Vagina (tissue), 2 donors: ENCODE data around the gene PAK3. TPM values are rescaled to one million over a fixed set of nuclear protein-coding genes. Genes with fewer than 3 reads are reported as not detected.

Source experiments
- DNase-seq, 2 donors: peaks; one replicate each; pipeline ENCODE4 v3.0.0-alpha.2; 2017; ENCODE audit errors: extremely low spot score in 2 of 2
- H3K27ac ChIP-seq: fragments of 200-600 bp; sonication (generic); one replicate; pipeline ENCODE4 v1.5.1; 2019
- H3K27me3 ChIP-seq: fragments of 200-600 bp; sonication (generic); one replicate; pipeline ENCODE4 v1.5.1; 2019
- H3K36me3 ChIP-seq, 2 donors: fragments of 200-600 bp; sonication (generic); one replicate each; pipeline ENCODE4 v1.5.1; 2017 to 2019
- H3K4me1 ChIP-seq: fragments of 200-600 bp; sonication (generic); one replicate; pipeline ENCODE4 v1.5.1; 2019
- H3K4me3 ChIP-seq, 2 donors: fragments of 200-600 bp; sonication (generic); 1 replicate in 1 of 2; 2 replicates in 1 of 2; pipeline ENCODE4 v1.5.1; 2016 to 2019
- H3K9me3 ChIP-seq: fragments of 200-600 bp; sonication (generic); one replicate; pipeline ENCODE4 v1.5.1; 2019
- POLR2A ChIP-seq, 2 donors: fragments of 450-650 bp; IDR thresholded peaks; one replicate each; pipeline ENCODE4 v1.6.1; 2017; ENCODE audit warnings: antibody characterized with exemption in 2 of 2, mild to moderate bottlenecking in 2 of 2, moderate library complexity in 2 of 2
- POLR2AphosphoS5 ChIP-seq, 2 donors: sonication (generic); formaldehyde crosslinking; IDR thresholded peaks; one replicate each; pipeline ENCODE4 v1.9.0; 2017; ENCODE audit warnings: antibody characterized with exemption in 2 of 2, mild to moderate bottlenecking in 2 of 2, low read depth in 1 of 2; ENCODE audit not compliant: insufficient read depth in 1 of 2
- intact Hi-C: fragments of 100-400 bp; cut with DNase I; formaldehyde crosslinking; loops from one replicate; pipeline ENCODE4 v1.15.1; 2023
- total RNA-seq: library from RNA; depleted of rRNA; stranded (reverse); fragments of >200 nt; gene quantifications from one replicate; pipeline ENCODE4 v1.2.3, GENCODE V29; 2016
- TF ChIP-seq, protein P1 (sequence below), 3 experiments: fragments of 450-650 bp in 2 of 3; fragments of 200-600 bp in 1 of 3; sonication (generic) in 1 of 3; IDR thresholded peaks; one replicate each; pipeline ENCODE4 v1.5.1; 2017 to 2019; ENCODE audit warnings: antibody characterized with exemption in 3 of 3, mild to moderate bottlenecking in 2 of 3, moderate library complexity in 2 of 3

The PAK3 gene
- 2.9 TPM for total RNA-seq

- Histone ChIP-seq H3K27ac (peak within 1 kb of the TSS; percentile 36), H3K27me3 (no peaks in the 10 kb centered on the region), H3K36me3 (no peaks in the 10 kb centered on the region), H3K9me3 (no peaks in the 10 kb centered on the region), H3K4me1 (peaks cover under 1% of the 10 kb centered on the region), H3K4me3 (peak within 1 kb of the TSS; percentile 41 to 50)
- intact Hi-C loops, result no loop called here
- TF ChIP-seq, protein P1, sequence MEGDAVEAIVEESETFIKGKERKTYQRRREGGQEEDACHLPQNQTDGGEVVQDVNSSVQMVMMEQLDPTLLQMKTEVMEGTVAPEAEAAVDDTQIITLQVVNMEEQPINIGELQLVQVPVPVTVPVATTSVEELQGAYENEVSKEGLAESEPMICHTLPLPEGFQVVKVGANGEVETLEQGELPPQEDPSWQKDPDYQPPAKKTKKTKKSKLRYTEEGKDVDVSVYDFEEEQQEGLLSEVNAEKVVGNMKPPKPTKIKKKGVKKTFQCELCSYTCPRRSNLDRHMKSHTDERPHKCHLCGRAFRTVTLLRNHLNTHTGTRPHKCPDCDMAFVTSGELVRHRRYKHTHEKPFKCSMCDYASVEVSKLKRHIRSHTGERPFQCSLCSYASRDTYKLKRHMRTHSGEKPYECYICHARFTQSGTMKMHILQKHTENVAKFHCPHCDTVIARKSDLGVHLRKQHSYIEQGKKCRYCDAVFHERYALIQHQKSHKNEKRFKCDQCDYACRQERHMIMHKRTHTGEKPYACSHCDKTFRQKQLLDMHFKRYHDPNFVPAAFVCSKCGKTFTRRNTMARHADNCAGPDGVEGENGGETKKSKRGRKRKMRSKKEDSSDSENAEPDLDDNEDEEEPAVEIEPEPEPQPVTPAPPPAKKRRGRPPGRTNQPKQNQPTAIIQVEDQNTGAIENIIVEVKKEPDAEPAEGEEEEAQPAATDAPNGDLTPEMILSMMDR (IDR thresholded peaks at IDR 0.05), result no peak
- TF ChIP-seq POLR2AphosphoS5 (IDR thresholded peaks at IDR 0.05; ENCODE audit: insufficient read depth in 1 of 2, low read depth in 1 of 2), result peak; percentile 23 to 60
- no peak for DNase-seq
Observed at GRCh38 chrX:111095974-111096895, at the start of gene PAK3. Gene PAK3 (plus strand): TSS chrX:111096191. CDS start chrX:111123104, 26,913 bp downstream.

GRCh38 chrX:111047575-111047974 lies 48.4 kb upstream of the PAK3 start:
- Histone ChIP-seq H3K4me3 (no peak overlapping the region), H3K36me3 (no peaks in the 10 kb centered on the region), H3K27ac (no peak overlapping the region), H3K4me1 (no peaks in the 10 kb centered on the region), H3K27me3 (no peaks in the 10 kb centered on the region), H3K9me3 (no peaks in the 10 kb centered on the region)
- TF ChIP-seq POLR2A (IDR thresholded peaks at IDR 0.05) (no peak), POLR2AphosphoS5 (IDR thresholded peaks at IDR 0.05; ENCODE audit: insufficient read depth in 1 of 2, low read depth in 1 of 2) (no peak)
- TF ChIP-seq, protein P1 (IDR thresholded peaks at IDR 0.05), result no peak
- intact Hi-C loops, result no loop called here
- no peak for DNase-seq

DNA sequence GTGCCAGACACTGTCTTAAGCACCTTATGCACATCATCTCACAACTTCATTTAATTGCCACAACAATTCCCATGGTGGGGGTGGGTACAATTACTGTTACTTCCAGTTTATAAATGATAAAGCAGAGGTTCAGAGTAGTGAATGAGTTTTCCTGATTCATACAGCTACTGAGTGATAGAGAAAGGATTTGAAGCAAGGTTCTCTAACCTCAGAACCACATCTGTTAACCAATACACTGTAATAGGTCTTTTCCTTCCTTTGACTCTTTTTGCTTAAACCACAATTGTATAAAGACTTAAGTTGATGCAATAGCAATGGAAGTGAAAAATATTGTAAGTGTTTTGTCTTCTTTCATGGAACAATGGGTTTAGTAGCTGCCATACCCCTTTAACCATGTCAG lies 43.5 kb upstream of the PAK3 start:
- Histone ChIP-seq H3K9me3 (no peaks in the 10 kb centered on the region), H3K27me3 (no peaks in the 10 kb centered on the region), H3K4me1 (no peaks in the 10 kb centered on the region), H3K4me3 (no peak overlapping the region), H3K36me3 (no peaks in the 10 kb centered on the region), H3K27ac (no peak overlapping the region)
- DNase-seq, result no peak
- no peak for TF ChIP-seq POLR2A (IDR thresholded peaks at IDR 0.05)
- TF ChIP-seq POLR2AphosphoS5 (IDR thresholded peaks at IDR 0.05; ENCODE audit: insufficient read depth in 1 of 2, low read depth in 1 of 2), result no peak
- TF ChIP-seq, protein P1 (IDR thresholded peaks at IDR 0.05), result no peak
- intact Hi-C loops, result no loop called here

- intact Hi-C loops, result no loop called here
Observed at GRCh38 chrX:111071542-111072277, 24.3 kb upstream of the PAK3 start.

GRCh38 chrX:111083081-111083480 lies 12.9 kb upstream of the PAK3 start:
- no peak overlapping the region for H3K4me3 ChIP-seq
- intact Hi-C loops, result no loop called here
- H3K36me3 ChIP-seq, result no peaks in the 10 kb centered on the region
- H3K27ac ChIP-seq, result no peak overlapping the region
- H3K9me3 ChIP-seq, result no peaks in the 10 kb centered on the region
- H3K27me3 ChIP-seq, result no peaks in the 10 kb centered on the region
- no peak for TF ChIP-seq POLR2AphosphoS5 (IDR thresholded peaks at IDR 0.05; ENCODE audit: insufficient read depth in 1 of 2, low read depth in 1 of 2)
- DNase-seq, result no peak
- H3K4me1 ChIP-seq, result no peaks in the 10 kb centered on the region

More at GRCh38 chrX:111071542-111072277, 24.3 kb upstream of the PAK3 start:
- H3K27me3 ChIP-seq, result no peaks in the 10 kb centered on the region
- H3K9me3 ChIP-seq, result no peaks in the 10 kb centered on the region
- no peaks in the 10 kb centered on the region for H3K36me3 ChIP-seq
- no peak for DNase-seq
- H3K4me1 ChIP-seq, result no peaks in the 10 kb centered on the region
- no peak for TF ChIP-seq POLR2AphosphoS5 (IDR thresholded peaks at IDR 0.05; ENCODE audit: insufficient read depth in 1 of 2, low read depth in 1 of 2)
- TF ChIP-seq POLR2A (IDR thresholded peaks at IDR 0.05), result no peak
- H3K27ac ChIP-seq, result no peak overlapping the region
- no peak overlapping the region for H3K4me3 ChIP-seq
